GM23338 (cell line): ENCODE results near the gene VPS50. TPM values are rescaled to one million over a fixed set of nuclear protein-coding genes. Genes with fewer than 3 reads are reported as not detected.
"Not testable (repeated sequence)": the region's sequence is repeated elsewhere in the genome, so short reads cannot be mapped to it uniquely, and the experiment has no call there.

Source experiments
- ATAC-seq: fragments of 200-7000 bp; cut with Tn5 transposase; 3 replicates; pipeline ENCODE4 v1.9.1; 2020
- DNase-seq: peaks from one replicate; pipeline ENCODE4 v3.0.0-alpha.2; 2015; ENCODE audit warnings: low spot score
- H2AFZ ChIP-seq: fragments of 200-600 bp; sonication (generic); 2 replicates; pipeline ENCODE4 v1.8.0; 2016; ENCODE audit warnings: antibody characterized with exemption, mild to moderate bottlenecking, moderate library complexity
- H3F3A ChIP-seq: fragments of 200-600 bp; sonication (generic); replicated peaks from 2 replicates; pipeline ENCODE4 v1.8.0; 2017; ENCODE audit warnings: antibody characterized with exemption, mixed run types, low read depth
- H3K27ac ChIP-seq: fragments of 200-600 bp; sonication (generic); 2 replicates; pipeline ENCODE4 v1.6.1; 2016; ENCODE audit warnings: low read depth
- H3K27me3 ChIP-seq: fragments of 200-600 bp; sonication (generic); 2 replicates; pipeline ENCODE4 v1.8.0; 2016; ENCODE audit warnings: mild to moderate bottlenecking, mixed run types, moderate library complexity; ENCODE audit not compliant: insufficient read depth
- H3K36me3 ChIP-seq: fragments of 200-600 bp; sonication (generic); 2 replicates; pipeline ENCODE4 v1.8.0; 2016; ENCODE audit warnings: mild to moderate bottlenecking; ENCODE audit not compliant: insufficient read depth
- H3K4me1 ChIP-seq: fragments of 200-600 bp; sonication (generic); 2 replicates; pipeline ENCODE4 v1.8.0; 2016; ENCODE audit warnings: mild to moderate bottlenecking, moderate library complexity; ENCODE audit not compliant: insufficient read depth
- H3K4me2 ChIP-seq: fragments of 200-600 bp; sonication (generic); 2 replicates; pipeline ENCODE4 v1.7.1; 2017; ENCODE audit warnings: mixed run types
- H3K4me3 ChIP-seq: fragments of 200-600 bp; sonication (generic); 2 replicates; pipeline ENCODE4 v1.6.1; 2016; ENCODE audit warnings: mixed run types
- H3K79me2 ChIP-seq: fragments of 200-600 bp; sonication (generic); replicated peaks from 2 replicates; pipeline ENCODE4 v1.8.0; 2017; ENCODE audit warnings: mild to moderate bottlenecking; ENCODE audit not compliant: insufficient read depth
- H3K9me2 ChIP-seq: fragments of 200-600 bp; sonication (generic); 2 replicates; pipeline ENCODE4 v1.8.0; 2017; ENCODE audit not compliant: insufficient read depth
- H4K20me1 ChIP-seq: fragments of 200-600 bp; sonication (generic); replicated peaks from 2 replicates; pipeline ENCODE4 v1.8.0; 2017; ENCODE audit warnings: mild to moderate bottlenecking; ENCODE audit not compliant: insufficient read depth
- H3K27ac Mint-ChIP-seq: 2 replicates; pipeline ENCODE4 v1.8.0; 2020; ENCODE audit warnings: inconsistent platforms, mild to moderate bottlenecking, moderate library complexity, mixed read lengths
- H3K27me3 Mint-ChIP-seq: 3 replicates; pipeline ENCODE4 v1.8.0; 2022; ENCODE audit warnings: low read depth, mild to moderate bottlenecking, moderate library complexity, mixed read lengths, inconsistent platforms; ENCODE audit not compliant: insufficient read depth, poor library complexity
- H3K36me3 Mint-ChIP-seq: 3 replicates; pipeline ENCODE4 v1.8.0; 2021; ENCODE audit warnings: low read depth, mild to moderate bottlenecking, inconsistent platforms, moderate library complexity, mixed read lengths
- H3K4me1 Mint-ChIP-seq: 3 replicates; pipeline ENCODE4 v1.8.0; 2020; ENCODE audit warnings: mild to moderate bottlenecking, inconsistent platforms, mixed read lengths
- H3K4me3 Mint-ChIP-seq: 3 replicates; pipeline ENCODE4 v1.8.0; 2021; ENCODE audit warnings: moderate library complexity, mild to moderate bottlenecking, inconsistent platforms, mixed read lengths
- H3K9me3 Mint-ChIP-seq: 3 replicates; pipeline ENCODE4 v1.8.0; 2020; ENCODE audit warnings: moderate library complexity, mild to moderate bottlenecking, inconsistent platforms, mixed read lengths
- CREB1 ChIP-seq: fragments of 250-450 bp; sonication (Bioruptor Pico); IDR thresholded peaks from 2 replicates; pipeline ENCODE4 v1.5.0; 2020; ENCODE audit warnings: low read depth, mild to moderate bottlenecking, moderate library complexity
- CTCF ChIP-seq, 2 experiments: fragments of 200-600 bp in 1 of 2; sonication (generic) in 1 of 2; conservative IDR thresholded peaks; 2 replicates each; pipeline versions ENCODE4 v1.5.1 to v1.6.1; 2016 to 2017; ENCODE audit warnings: antibody characterized with exemption in 2 of 2, low read depth in 2 of 2, mild to moderate bottlenecking in 2 of 2, moderate library complexity in 1 of 2
- EZH2 ChIP-seq: fragments of 200-600 bp; sonication (generic); IDR thresholded peaks from one replicate; pipeline ENCODE4 v1.8.0; 2017; ENCODE audit warnings: antibody characterized with exemption, mild to moderate bottlenecking, low read depth; ENCODE audit not compliant: unreplicated experiment
- EZH2phosphoT487 ChIP-seq: fragments of 200-600 bp; sonication (generic); IDR thresholded peaks from one replicate; pipeline ENCODE4 v1.8.1; 2018; ENCODE audit warnings: antibody characterized with exemption; ENCODE audit not compliant: unreplicated experiment
- JUNB ChIP-seq: IDR thresholded peaks from one replicate; pipeline ENCODE4 v1.6.1; 2016; ENCODE audit warnings: antibody characterized with exemption; ENCODE audit not compliant: unreplicated experiment
- NANOG ChIP-seq: IDR thresholded peaks from 2 replicates; pipeline ENCODE4 v1.6.1; 2016; ENCODE audit warnings: antibody characterized with exemption, borderline replicate concordance
- POLR2AphosphoS5 ChIP-seq: IDR thresholded peaks from 2 replicates; pipeline ENCODE4 v1.6.1; 2016; ENCODE audit warnings: antibody characterized with exemption, low read depth
- REST ChIP-seq: IDR thresholded peaks from one replicate; pipeline ENCODE4 v1.6.1; 2018; ENCODE audit warnings: antibody characterized with exemption; ENCODE audit not compliant: unreplicated experiment
- ZNF114 ChIP-seq: fragments of 250-450 bp; sonication (Bioruptor Pico); IDR thresholded peaks from 2 replicates; pipeline ENCODE4 v1.5.0; 2020; ENCODE audit warnings: mild to moderate bottlenecking, moderate library complexity
- polyA plus RNA-seq: library from polyadenylated mRNA; unstranded; fragments of >200 nt; fragmentation: Nextera tagmentation; extraction: Ambion mirVana; gene quantifications from 2 replicates; pipeline ENCODE4 v1.2.1, GENCODE V29; 2016
- total RNA-seq: library from RNA; depleted of rRNA; stranded (reverse); fragments of >200 nt; shearing (Covaris generic); gene quantifications from 2 replicates; pipeline ENCODE4 v1.2.3, GENCODE V29; 2014

VPS50 gene
- total and polyA plus RNA-seq, 2 experiments from 2014 or later: 4.3 to 12.3 TPM

- Histone ChIP-seq H3K9me2 (no peaks in the 10 kb centered on the region), H2AFZ (no peak overlapping the region), H3K4me1 (no peaks in the 10 kb centered on the region), H3K27me3 (no peaks in the 10 kb centered on the region), H3K79me2 (no peaks in the 10 kb centered on the region), H3K36me3 (no peaks in the 10 kb centered on the region), H3K4me3 (no peak overlapping the region), H3K4me2 (no peak overlapping the region), H3K27ac (no peak overlapping the region), H3F3A (no peaks in the 10 kb centered on the region), H4K20me1 (no peaks in the 10 kb centered on the region)
- TF ChIP-seq REST (no peak), JUNB (no peak), POLR2AphosphoS5 (no peak)
- H3K36me3 Mint-ChIP-seq: no peaks in the 10 kb centered on the region; the same call in 2 of the 3 replicates
- no peaks in the 10 kb centered on the region for H3K27me3 Mint-ChIP-seq
- H3K27ac Mint-ChIP-seq: no peak overlapping the region
- ATAC-seq (no peak), DNase-seq (no peak)
- no peak overlapping the region for H3K4me3 Mint-ChIP-seq
- peaks cover 3% of the 10 kb centered on the region; the same call in 2 of the 3 replicates for H3K4me1 Mint-ChIP-seq
- no peaks in the 10 kb centered on the region for H3K9me3 Mint-ChIP-seq
Measured at GRCh38 chr7:93316730-93317129, 84.6 kb downstream of the VPS50 start.

GRCh38 chr7:93320887-93321286 is 88.7 kb downstream of the VPS50 start:
- peaks cover 6% of the 10 kb centered on the region; the same call in 2 of the 3 replicates for H3K36me3 Mint-ChIP-seq
- H3K9me3 Mint-ChIP-seq: no peaks in the 10 kb centered on the region; the same call in 2 of the 3 replicates
- H4K20me1 ChIP-seq: no peaks in the 10 kb centered on the region
- ATAC-seq (no peak), DNase-seq (no peak)
- H3K4me1 ChIP-seq: no peaks in the 10 kb centered on the region
- no peak overlapping the region for H2AFZ ChIP-seq
- H3K27ac ChIP-seq: no peak overlapping the region
- no peaks in the 10 kb centered on the region for H3K79me2 ChIP-seq
- no peaks in the 10 kb centered on the region for H3K36me3 ChIP-seq
- H3K4me3 Mint-ChIP-seq: no peak overlapping the region
- no peaks in the 10 kb centered on the region for H3K4me1 Mint-ChIP-seq
- H3K4me2 ChIP-seq: no peak overlapping the region
- H3K9me2 ChIP-seq: no peaks in the 10 kb centered on the region
- H3K27ac Mint-ChIP-seq: no peak overlapping the region
- no peaks in the 10 kb centered on the region for H3K27me3 ChIP-seq
- H3K27me3 Mint-ChIP-seq: no peaks in the 10 kb centered on the region
- H3K4me3 ChIP-seq: no peak overlapping the region
- TF ChIP-seq JUNB (no peak), EZH2phosphoT487 (no peak), REST (no peak), CTCF (conservative IDR thresholded peaks at IDR 0.05; ENCODE audit: low read depth in 2 of 2) (no peak), ZNF114 (no peak), NANOG (no peak), EZH2 (no peak), CREB1 (CRISPR knock-in tag) (no peak)
- no peaks in the 10 kb centered on the region for H3F3A ChIP-seq

GRCh38 chr7:93326291-93326690 is 94.1 kb downstream of the VPS50 start:
- H3K4me2 ChIP-seq, H3K4me3 Mint-ChIP-seq, H3K4me3 ChIP-seq, H3K36me3 ChIP-seq, DNase-seq, H3K36me3 Mint-ChIP-seq, H4K20me1 ChIP-seq, H3K4me1 ChIP-seq, H3K9me3 Mint-ChIP-seq, H3K27ac ChIP-seq, H3K9me2 ChIP-seq, H3K27me3 Mint-ChIP-seq, H3F3A ChIP-seq, H3K27me3 ChIP-seq, H3K4me1 Mint-ChIP-seq, ATAC-seq, H3K79me2 ChIP-seq, H2AFZ ChIP-seq, H3K27ac Mint-ChIP-seq: not testable (repeated sequence)
